ENCODE measurements around the gene CXorf38.
A peak's percentile ranks its signal among the peaks of the same experiment; 100 is the strongest.

The CXorf38 gene

GRCh38 chrX:40683245-40683644 lies 35.9 kb upstream of the CXorf38 start:
- no peak overlapping the region for H3K4me3 ChIP-seq (ENCODE audit: low read depth, low read length)
- TF ChIP-seq CTCF (IDR thresholded peaks at IDR 0.05; ENCODE audit: low read depth, low read length): no peak
- no peak for DNase-seq (ENCODE audit: low read depth, low spot score)
- in situ Hi-C loops (cut with HindIII; ENCODE audit: low sequenced_read_pairs): no loop called here

GRCh38 chrX:40671126-40671525 lies 23.8 kb upstream of the CXorf38 start:
- in situ Hi-C loops (cut with HindIII; ENCODE audit: low sequenced_read_pairs): loop anchor here (25.0 kb wide), 1 partner anchor 441 kb away; no protein-coding TSS in a partner anchor
- no peak for TF ChIP-seq CTCF (IDR thresholded peaks at IDR 0.05; ENCODE audit: low read depth, low read length)
- DNase-seq (ENCODE audit: low read depth, low spot score): no peak
- no peak overlapping the region for H3K4me3 ChIP-seq (ENCODE audit: low read depth, low read length)

- H3K4me3 ChIP-seq (ENCODE audit: low read depth, low read length): no peak overlapping the region
- peak; percentile 6 for DNase-seq (ENCODE audit: low read depth, low spot score)
- in situ Hi-C loops (cut with HindIII; ENCODE audit: low sequenced_read_pairs): loop anchor here (25.0 kb wide), 1 partner anchor 448 kb away; no protein-coding TSS in a partner anchor
- TF ChIP-seq CTCF (IDR thresholded peaks at IDR 0.05; ENCODE audit: low read depth, low read length): peak; percentile 49
Observed at GRCh38 chrX:40663880-40664630, 16.7 kb upstream of the CXorf38 start.

GRCh38 chrX:40663078-40663740 lies 15.8 kb upstream of the CXorf38 start:
- no peak for TF ChIP-seq CTCF (IDR thresholded peaks at IDR 0.05; ENCODE audit: low read depth, low read length)
- no peak for DNase-seq (ENCODE audit: low read depth, low spot score)
- in situ Hi-C loops (cut with HindIII; ENCODE audit: low sequenced_read_pairs): loop anchor here (25.0 kb wide), 1 partner anchor 449 kb away; no protein-coding TSS in a partner anchor
- no peak overlapping the region for H3K4me3 ChIP-seq (ENCODE audit: low read depth, low read length)

- in situ Hi-C loops (cut with HindIII; ENCODE audit: low sequenced_read_pairs): loop anchor here (25.0 kb wide), 1 partner anchor 451 kb away; no protein-coding TSS in a partner anchor
- TF ChIP-seq CTCF (IDR thresholded peaks at IDR 0.05; ENCODE audit: low read depth, low read length): no peak
Observed at GRCh38 chrX:40661489-40661888, 14.1 kb upstream of the CXorf38 start.

GRCh38 chrX:40660381-40660780 lies 13.0 kb upstream of the CXorf38 start:
- no peak for DNase-seq (ENCODE audit: low read depth, low spot score)
- TF ChIP-seq CTCF (IDR thresholded peaks at IDR 0.05; ENCODE audit: low read depth, low read length): no peak
- in situ Hi-C loops (cut with HindIII; ENCODE audit: low sequenced_read_pairs): loop anchor here (25.0 kb wide), 1 partner anchor 452 kb away; no protein-coding TSS in a partner anchor
- H3K4me3 ChIP-seq (ENCODE audit: low read depth, low read length): no peak overlapping the region

More at GRCh38 chrX:40661489-40661888, 14.1 kb upstream of the CXorf38 start:
- H3K4me3 ChIP-seq (ENCODE audit: low read depth, low read length): no peak overlapping the region
- no peak for DNase-seq (ENCODE audit: low read depth, low spot score)

Measured in astrocyte of the spinal cord (primary cell).